Activated CD4-positive, alpha-beta memory T cell treated with anti-CD3 and anti-CD28 coated beads, Interleukin-2, amount 10 ng/mL, durations not matched to agents 7 days and 5 days (primary cell): ENCODE data around the gene MARK4. TPM values are rescaled to one million over a fixed set of nuclear protein-coding genes. Genes with fewer than 3 reads are reported as not detected.

ENCODE experiments used
- CTCF ChIA-PET: fragments of 350-600 bp; sonication (Branson Sonifier 250); formaldehyde crosslinking; loops from one replicate; lab custom pipeline; 2021; ENCODE audit warnings: antibody characterized with exemption, inconsistent platforms; lab: Charles Lee
- POLR2A ChIA-PET: fragments of 350-600 bp; sonication (Branson Sonifier 250); formaldehyde crosslinking; loops from one replicate; lab custom pipeline; 2021; ENCODE audit warnings: antibody characterized with exemption; lab: Charles Lee
- DNase-seq: peaks from one replicate; pipeline ENCODE4 v3.0.0-alpha.2; 2020
- H3K27ac Mint-ChIP-seq: one replicate; pipeline ENCODE4 v1.8.0; 2021; ENCODE audit warnings: mild to moderate bottlenecking, mixed read lengths
- H3K27me3 Mint-ChIP-seq: one replicate; pipeline ENCODE4 v1.8.0; 2021; ENCODE audit warnings: mixed read lengths
- H3K36me3 Mint-ChIP-seq: one replicate; pipeline ENCODE4 v1.8.0; 2021; ENCODE audit warnings: low read depth, mixed read lengths
- H3K4me1 Mint-ChIP-seq: one replicate; pipeline ENCODE4 v1.8.0; 2021; ENCODE audit warnings: mixed read lengths
- H3K4me3 Mint-ChIP-seq: one replicate; pipeline ENCODE4 v1.8.0; 2021; ENCODE audit warnings: mild to moderate bottlenecking, mixed read lengths
- H3K9me3 Mint-ChIP-seq: one replicate; pipeline ENCODE4 v1.8.0; 2021; ENCODE audit warnings: mixed read lengths
- total RNA-seq, 2 experiments: library from RNA; stranded (reverse); gene quantifications; one replicate each; pipeline ENCODE4 v1.2.3, GENCODE V29; 2021

Gene MARK4
- total RNA-seq, 2 experiments from 2014 or later: 26.9 to 33.3 TPM

DNA sequence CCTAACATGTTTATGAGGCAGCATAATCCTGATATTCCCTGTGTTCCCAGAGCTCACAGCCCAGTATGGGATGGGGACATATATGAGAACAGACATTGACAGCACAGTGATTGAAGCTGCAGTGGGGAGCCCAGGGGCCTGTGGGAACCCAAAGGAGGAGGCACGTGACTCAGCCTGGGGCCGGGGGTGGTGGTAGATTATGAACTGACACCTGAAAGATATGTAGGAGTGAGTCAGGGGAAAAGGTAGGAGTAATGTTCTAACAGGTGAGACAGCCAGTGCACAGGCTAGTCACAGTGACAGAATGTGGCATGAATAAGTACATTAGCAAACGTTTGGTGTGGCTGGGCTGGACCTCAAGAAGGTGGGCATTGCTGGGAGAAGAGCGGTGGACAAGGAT lies 42.6 kb downstream of the MARK4 start:
- POLR2A ChIA-PET: no interaction called here
- H3K9me3 Mint-ChIP-seq: no peaks in the 10 kb centered on the region
- no peak for DNase-seq
- no peaks in the 10 kb centered on the region for H3K36me3 Mint-ChIP-seq
- no peak overlapping the region for H3K27ac Mint-ChIP-seq
- CTCF ChIA-PET: interaction anchor here (1.2 kb wide), 1 partner anchor 11 kb away, joined by 4 read pairs; no protein-coding TSS in a partner anchor
- H3K4me1 Mint-ChIP-seq: no peaks in the 10 kb centered on the region
- no peaks in the 10 kb centered on the region for H3K27me3 Mint-ChIP-seq
- H3K4me3 Mint-ChIP-seq: no peak overlapping the region

GRCh38 chr19:45294291-45295029 lies 43.4 kb downstream of the MARK4 start:
- H3K27me3 Mint-ChIP-seq: no peaks in the 10 kb centered on the region
- H3K27ac Mint-ChIP-seq: no peak overlapping the region
- POLR2A ChIA-PET: no interaction called here
- no peaks in the 10 kb centered on the region for H3K9me3 Mint-ChIP-seq
- no peaks in the 10 kb centered on the region for H3K36me3 Mint-ChIP-seq
- no peaks in the 10 kb centered on the region for H3K4me1 Mint-ChIP-seq
- CTCF ChIA-PET: no interaction called here
- no peak overlapping the region for H3K4me3 Mint-ChIP-seq
- DNase-seq: no peak

DNA sequence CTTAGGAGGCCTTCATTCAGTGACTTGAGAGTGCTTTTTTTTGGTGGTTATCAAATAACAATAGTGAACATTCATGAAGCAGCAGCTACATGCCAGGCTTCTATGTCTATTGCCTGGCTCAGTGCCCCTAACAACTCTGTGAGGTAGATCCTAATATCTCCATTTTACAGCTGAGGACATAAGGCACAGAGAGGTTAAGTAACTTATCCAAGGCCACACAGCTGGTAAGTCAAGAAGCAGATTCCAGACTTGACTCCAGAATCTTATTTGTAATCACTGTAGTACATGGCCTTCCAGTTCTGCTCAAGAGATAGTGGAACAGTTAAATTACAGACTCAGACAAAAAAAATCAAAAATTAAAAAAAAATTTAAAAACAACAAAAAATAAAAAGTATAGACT lies 44.8 kb downstream of the MARK4 start:
- POLR2A ChIA-PET: no interaction called here
- peaks cover 2% of the 10 kb centered on the region for H3K36me3 Mint-ChIP-seq
- H3K4me1 Mint-ChIP-seq: no peaks in the 10 kb centered on the region
- CTCF ChIA-PET: no interaction called here
- no peaks in the 10 kb centered on the region for H3K27me3 Mint-ChIP-seq
- DNase-seq: no peak
- H3K4me3 Mint-ChIP-seq: no peak overlapping the region
- no peaks in the 10 kb centered on the region for H3K9me3 Mint-ChIP-seq
- H3K27ac Mint-ChIP-seq: no peak overlapping the region

DNA sequence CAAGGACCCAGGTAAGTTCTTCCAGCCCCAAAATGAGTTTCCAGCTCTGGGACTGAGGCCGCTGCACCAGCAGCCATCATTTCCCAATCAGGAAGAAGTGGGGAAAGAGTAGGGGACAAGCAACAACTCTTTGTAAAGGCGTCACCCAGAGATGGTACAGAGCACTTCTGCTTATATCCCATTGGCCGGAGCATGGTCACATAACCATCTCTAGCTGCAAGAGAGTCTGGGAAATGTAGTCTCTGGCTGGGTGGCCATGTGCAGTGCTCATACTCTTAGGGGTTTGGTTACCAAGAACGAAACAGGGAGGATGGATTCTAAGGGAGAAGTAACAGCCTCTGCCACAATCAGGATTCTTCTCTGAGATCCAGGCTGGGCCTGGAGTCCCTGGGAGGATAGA lies 45.3 kb downstream of the MARK4 start:
- no peak overlapping the region for H3K27ac Mint-ChIP-seq
- ChIA-PET CTCF (no interaction called here), POLR2A (no interaction called here)
- no peaks in the 10 kb centered on the region for H3K9me3 Mint-ChIP-seq
- H3K4me3 Mint-ChIP-seq: no peak overlapping the region
- no peaks in the 10 kb centered on the region for H3K4me1 Mint-ChIP-seq
- H3K36me3 Mint-ChIP-seq: peaks cover 2% of the 10 kb centered on the region
- no peak for DNase-seq
- H3K27me3 Mint-ChIP-seq: no peaks in the 10 kb centered on the region

- H3K27me3 Mint-ChIP-seq: no peaks in the 10 kb centered on the region
- ChIA-PET POLR2A (no interaction called here), CTCF (no interaction called here)
- no peak overlapping the region for H3K27ac Mint-ChIP-seq
- no peak overlapping the region for H3K4me3 Mint-ChIP-seq
- no peaks in the 10 kb centered on the region for H3K9me3 Mint-ChIP-seq
- no peaks in the 10 kb centered on the region for H3K4me1 Mint-ChIP-seq
- DNase-seq: no peak
- H3K36me3 Mint-ChIP-seq: peaks cover 2% of the 10 kb centered on the region
Measured at GRCh38 chr19:45297674-45298073, 46.6 kb downstream of the MARK4 start.

GRCh38 chr19:45298264-45298663 lies 47.2 kb downstream of the MARK4 start:
- ChIA-PET CTCF (no interaction called here), POLR2A (no interaction called here)
- no peak overlapping the region for H3K27ac Mint-ChIP-seq
- H3K36me3 Mint-ChIP-seq: peaks cover 2% of the 10 kb centered on the region
- DNase-seq: no peak
- no peaks in the 10 kb centered on the region for H3K4me1 Mint-ChIP-seq
- no peak overlapping the region for H3K4me3 Mint-ChIP-seq
- no peaks in the 10 kb centered on the region for H3K27me3 Mint-ChIP-seq
- H3K9me3 Mint-ChIP-seq: no peaks in the 10 kb centered on the region

- H3K27me3 Mint-ChIP-seq: peaks cover 1% of the 10 kb centered on the region
- H3K4me1 Mint-ChIP-seq: no peaks in the 10 kb centered on the region
- no peaks in the 10 kb centered on the region for H3K9me3 Mint-ChIP-seq
- POLR2A ChIA-PET: no interaction called here
- CTCF ChIA-PET: no interaction called here
- H3K27ac Mint-ChIP-seq: no peak overlapping the region
- H3K36me3 Mint-ChIP-seq: peaks cover 2% of the 10 kb centered on the region
- DNase-seq: no peak
- no peak overlapping the region for H3K4me3 Mint-ChIP-seq
Measured at GRCh38 chr19:45299719-45300118, 48.6 kb downstream of the MARK4 start.

DNA sequence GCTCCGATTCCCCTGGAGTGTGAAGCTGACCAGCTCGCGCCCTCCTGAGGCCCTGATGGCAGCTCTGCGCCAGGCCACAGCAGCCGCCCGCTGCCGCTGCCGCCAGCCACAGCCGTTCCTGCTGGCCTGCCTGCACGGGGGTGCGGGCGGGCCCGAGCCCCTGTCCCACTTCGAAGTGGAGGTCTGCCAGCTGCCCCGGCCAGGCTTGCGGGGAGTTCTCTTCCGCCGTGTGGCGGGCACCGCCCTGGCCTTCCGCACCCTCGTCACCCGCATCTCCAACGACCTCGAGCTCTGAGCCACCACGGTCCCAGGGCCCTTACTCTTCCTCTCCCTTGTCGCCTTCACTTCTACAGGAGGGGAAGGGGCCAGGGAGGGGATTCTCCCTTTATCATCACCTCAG lies 51.3 kb downstream of the MARK4 start:
- peaks cover 2% of the 10 kb centered on the region for H3K36me3 Mint-ChIP-seq
- no peak overlapping the region for H3K27ac Mint-ChIP-seq
- DNase-seq: no peak
- H3K27me3 Mint-ChIP-seq: peaks cover 4% of the 10 kb centered on the region
- H3K9me3 Mint-ChIP-seq: no peaks in the 10 kb centered on the region
- H3K4me3 Mint-ChIP-seq: no peak overlapping the region
- H3K4me1 Mint-ChIP-seq: no peaks in the 10 kb centered on the region
- ChIA-PET POLR2A (no interaction called here), CTCF (no interaction called here)

DNA sequence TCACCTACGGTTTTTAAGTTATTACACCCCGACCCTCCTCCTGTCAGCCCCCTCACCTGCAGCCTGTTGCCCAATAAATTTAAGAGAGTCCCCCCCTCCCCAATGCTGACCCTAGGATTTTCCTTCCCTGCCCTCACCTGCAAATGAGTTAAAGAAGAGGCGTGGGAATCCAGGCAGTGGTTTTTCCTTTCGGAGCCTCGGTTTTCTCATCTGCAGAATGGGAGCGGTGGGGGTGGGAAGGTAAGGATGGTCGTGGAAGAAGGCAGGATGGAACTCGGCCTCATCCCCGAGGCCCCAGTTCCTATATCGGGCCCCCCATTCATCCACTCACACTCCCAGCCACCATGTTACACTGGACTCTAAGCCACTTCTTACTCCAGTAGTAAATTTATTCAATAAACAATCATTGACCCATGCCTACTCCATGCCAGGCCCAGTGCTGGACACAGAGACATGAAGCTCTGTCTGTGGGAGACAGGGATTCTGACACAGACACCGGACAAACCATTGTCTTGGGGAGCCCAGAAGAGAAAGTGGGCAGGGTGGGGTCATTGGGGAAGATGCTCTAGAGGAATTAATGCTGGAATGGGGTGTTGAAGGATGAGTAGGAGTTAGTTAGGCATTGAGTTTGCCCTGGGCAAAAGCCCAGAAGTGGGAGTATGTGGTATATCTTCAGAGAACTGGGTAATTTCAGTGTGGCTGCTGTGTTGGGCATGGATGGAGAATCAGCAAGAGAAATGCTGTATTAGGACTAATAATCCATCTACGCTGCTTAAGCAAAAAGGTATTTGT lies 52.4 kb downstream of the MARK4 start:
- peaks cover 4% of the 10 kb centered on the region for H3K27me3 Mint-ChIP-seq
- peaks cover 2% of the 10 kb centered on the region for H3K36me3 Mint-ChIP-seq
- ChIA-PET CTCF (no interaction called here), POLR2A (no interaction called here)
- H3K9me3 Mint-ChIP-seq: no peaks in the 10 kb centered on the region
- no peaks in the 10 kb centered on the region for H3K4me1 Mint-ChIP-seq
- no peak overlapping the region for H3K4me3 Mint-ChIP-seq
- DNase-seq: no peak
- no peak overlapping the region for H3K27ac Mint-ChIP-seq

GRCh38 chr19:45304141-45304926 lies 53.3 kb downstream of the MARK4 start:
- ChIA-PET CTCF (no interaction called here), POLR2A (interaction anchor here (1.5 kb wide), 1 partner anchor 10 kb away, joined by 4 read pairs; no protein-coding TSS in a partner anchor)
- Mint-ChIP-seq H3K4me1 (no peaks in the 10 kb centered on the region), H3K36me3 (peaks cover 2% of the 10 kb centered on the region), H3K9me3 (no peaks in the 10 kb centered on the region), H3K27me3 (peaks cover 4% of the 10 kb centered on the region), H3K4me3 (no peak overlapping the region), H3K27ac (no peak overlapping the region)
- DNase-seq: no peak

DNA sequence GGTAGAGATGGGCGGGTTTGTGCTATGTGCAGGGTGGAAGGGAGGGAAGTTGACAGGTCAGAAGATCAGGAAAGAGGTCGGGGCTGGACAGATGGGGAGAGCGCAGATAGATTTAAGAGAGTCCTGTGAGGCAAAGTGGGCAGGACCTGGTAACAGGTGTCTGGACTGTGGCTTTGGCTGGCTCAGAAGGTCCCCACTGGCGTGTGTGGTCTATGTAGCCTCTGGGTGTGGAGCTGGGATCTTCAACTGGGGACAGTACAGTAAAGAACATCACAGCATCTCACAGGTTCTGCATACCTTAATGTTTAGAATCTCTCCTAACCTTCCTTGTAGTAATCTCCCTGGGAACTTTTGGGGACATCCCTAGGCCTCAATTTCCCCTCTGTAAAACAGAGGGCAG lies 53.9 kb downstream of the MARK4 start:
- no peaks in the 10 kb centered on the region for H3K4me1 Mint-ChIP-seq
- peaks cover 4% of the 10 kb centered on the region for H3K27me3 Mint-ChIP-seq
- ChIA-PET POLR2A (interaction anchor here (1.5 kb wide), 1 partner anchor 10 kb away, joined by 4 read pairs; no protein-coding TSS in a partner anchor), CTCF (no interaction called here)
- peaks cover 2% of the 10 kb centered on the region for H3K36me3 Mint-ChIP-seq
- H3K9me3 Mint-ChIP-seq: no peaks in the 10 kb centered on the region
- H3K27ac Mint-ChIP-seq: no peak overlapping the region
- H3K4me3 Mint-ChIP-seq: no peak overlapping the region
- DNase-seq: no peak

- Mint-ChIP-seq H3K4me3 (no peak overlapping the region), H3K9me3 (no peaks in the 10 kb centered on the region), H3K27ac (no peak overlapping the region), H3K27me3 (peaks cover 4% of the 10 kb centered on the region), H3K4me1 (no peaks in the 10 kb centered on the region), H3K36me3 (no peaks in the 10 kb centered on the region)
- POLR2A ChIA-PET: interaction anchor here (1.5 kb wide), 1 partner anchor 9 kb away, joined by 4 read pairs; no protein-coding TSS in a partner anchor
- CTCF ChIA-PET: no interaction called here
- no peak for DNase-seq
Measured at GRCh38 chr19:45305421-45305820, 54.4 kb downstream of the MARK4 start.

DNA sequence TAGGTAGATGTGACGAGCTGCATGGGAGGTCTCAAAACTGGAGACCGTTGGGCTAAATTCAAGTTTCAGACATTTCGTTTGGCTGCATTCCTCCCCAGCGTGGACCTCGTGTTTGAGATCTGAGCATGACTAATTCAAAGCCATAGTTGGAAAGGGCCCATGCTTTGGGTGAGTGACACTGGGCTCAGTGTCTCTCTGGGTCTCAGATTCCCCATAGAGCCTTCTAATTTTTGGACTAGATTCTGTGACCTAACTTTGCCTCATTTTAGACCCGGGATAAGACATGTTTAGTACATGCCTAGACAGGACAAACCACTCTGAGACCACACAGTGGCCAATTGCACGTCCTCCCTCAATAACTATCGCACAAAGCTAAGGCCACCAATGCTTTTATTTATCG lies 55.0 kb downstream of the MARK4 start:
- DNase-seq: no peak
- H3K27ac Mint-ChIP-seq: no peak overlapping the region
- no peaks in the 10 kb centered on the region for H3K4me1 Mint-ChIP-seq
- H3K4me3 Mint-ChIP-seq: no peak overlapping the region
- no peaks in the 10 kb centered on the region for H3K36me3 Mint-ChIP-seq
- CTCF ChIA-PET: no interaction called here
- peaks cover 4% of the 10 kb centered on the region for H3K27me3 Mint-ChIP-seq
- no peaks in the 10 kb centered on the region for H3K9me3 Mint-ChIP-seq
- POLR2A ChIA-PET: interaction anchor here (1.5 kb wide), 1 partner anchor 9 kb away, joined by 4 read pairs; no protein-coding TSS in a partner anchor
